Loucy (cell line): ENCODE measurements around the gene FURIN.
A peak's percentile ranks its signal among the peaks of the same experiment; 100 is the strongest.

Experiments used
- H2AFZ ChIP-seq: fragments of 200-600 bp; sonication (generic); 2 replicates; pipeline ENCODE4 v1.6.0; 2016; ENCODE audit warnings: antibody characterized with exemption, mild to moderate bottlenecking, low read length, moderate library complexity
- H3F3A ChIP-seq: fragments of 200-600 bp; 2 replicates; pipeline ENCODE4 v1.6.0; 2016; ENCODE audit warnings: antibody characterized with exemption, low read depth, mild to moderate bottlenecking
- H3K27me3 ChIP-seq: fragments of 200-600 bp; sonication (generic); 2 replicates; pipeline ENCODE4 v1.6.1; 2014; ENCODE audit warnings: low read length, mild to moderate bottlenecking; ENCODE audit not compliant: insufficient read depth, poor library complexity, severe bottlenecking
- H3K36me3 ChIP-seq: fragments of 200-600 bp; sonication (generic); 2 replicates; pipeline ENCODE4 v1.6.1; 2016; ENCODE audit warnings: low read length; ENCODE audit not compliant: insufficient read depth
- H3K4me1 ChIP-seq: fragments of 200-600 bp; sonication (generic); 2 replicates; pipeline ENCODE4 v1.5.1; 2014; ENCODE audit warnings: low read length, mild to moderate bottlenecking; ENCODE audit not compliant: insufficient read depth, poor library complexity, severe bottlenecking
- H3K4me2 ChIP-seq: fragments of 200-600 bp; sonication (generic); 2 replicates; pipeline ENCODE4 v1.6.0; 2014; ENCODE audit warnings: antibody characterized with exemption, low read length, low read depth, mild to moderate bottlenecking; ENCODE audit not compliant: poor library complexity, severe bottlenecking
- H3K4me3 ChIP-seq: fragments of 200-600 bp; sonication (generic); 2 replicates; pipeline ENCODE4 v1.5.1; 2014; ENCODE audit warnings: low read length, mild to moderate bottlenecking, mixed read lengths; ENCODE audit not compliant: poor library complexity, severe bottlenecking
- H3K79me2 ChIP-seq: fragments of 200-600 bp; sonication (generic); 2 replicates; pipeline ENCODE4 v1.6.1; 2014; ENCODE audit warnings: low read length; ENCODE audit not compliant: insufficient read depth
- H3K9ac ChIP-seq: fragments of 200-600 bp; sonication (generic); 2 replicates; pipeline ENCODE4 v1.6.0; 2014; ENCODE audit warnings: mild to moderate bottlenecking, low read depth, low read length, moderate library complexity; ENCODE audit not compliant: poor library complexity, severe bottlenecking
- H3K9me2 ChIP-seq: fragments of 200-600 bp; sonication (generic); replicated peaks from 2 replicates; pipeline ENCODE4 v1.6.1; 2016; ENCODE audit warnings: low read depth, low read length, mixed read lengths
- H3K9me3 ChIP-seq: fragments of 200-600 bp; sonication (generic); 2 replicates; pipeline ENCODE4 v1.6.1; 2014; ENCODE audit warnings: mild to moderate bottlenecking, antibody characterized with exemption, low read length, low read depth; ENCODE audit not compliant: insufficient read depth
- H4K20me1 ChIP-seq: fragments of 200-600 bp; sonication (generic); 2 replicates; pipeline ENCODE4 v1.6.0; 2014; ENCODE audit warnings: antibody characterized with exemption, low read length, mild to moderate bottlenecking; ENCODE audit not compliant: insufficient read depth, poor library complexity, severe bottlenecking
- EZH2phosphoT487 ChIP-seq: fragments of 200-600 bp; IDR thresholded peaks from 2 replicates; pipeline ENCODE4 v1.6.1; 2018; ENCODE audit warnings: antibody characterized with exemption, mild to moderate bottlenecking, moderate library complexity, borderline replicate concordance
- TF ChIP-seq, protein P1 (sequence below): fragments of 200-600 bp; sonication (generic); conservative IDR thresholded peaks from 2 replicates; pipeline ENCODE4 v1.5.1; 2014; ENCODE audit warnings: mild to moderate bottlenecking, antibody characterized with exemption, low read length

Gene FURIN

DNA sequence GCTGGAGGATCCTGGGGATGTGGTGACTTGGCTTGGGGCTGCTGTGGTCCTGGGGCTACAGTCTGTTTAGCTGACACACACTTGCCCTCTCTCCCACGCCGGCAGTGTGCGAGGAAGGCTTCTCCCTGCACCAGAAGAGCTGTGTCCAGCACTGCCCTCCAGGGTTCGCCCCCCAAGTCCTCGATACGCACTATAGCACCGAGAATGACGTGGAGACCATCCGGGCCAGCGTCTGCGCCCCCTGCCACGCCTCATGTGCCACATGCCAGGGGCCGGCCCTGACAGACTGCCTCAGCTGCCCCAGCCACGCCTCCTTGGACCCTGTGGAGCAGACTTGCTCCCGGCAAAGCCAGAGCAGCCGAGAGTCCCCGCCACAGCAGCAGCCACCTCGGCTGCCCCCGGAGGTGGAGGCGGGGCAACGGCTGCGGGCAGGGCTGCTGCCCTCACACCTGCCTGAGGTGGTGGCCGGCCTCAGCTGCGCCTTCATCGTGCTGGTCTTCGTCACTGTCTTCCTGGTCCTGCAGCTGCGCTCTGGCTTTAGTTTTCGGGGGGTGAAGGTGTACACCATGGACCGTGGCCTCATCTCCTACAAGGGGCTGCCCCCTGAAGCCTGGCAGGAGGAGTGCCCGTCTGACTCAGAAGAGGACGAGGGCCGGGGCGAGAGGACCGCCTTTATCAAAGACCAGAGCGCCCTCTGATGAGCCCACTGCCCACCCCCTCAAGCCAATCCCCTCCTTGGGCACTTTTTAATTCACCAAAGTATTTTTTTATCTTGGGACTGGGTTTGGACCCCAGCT lies 13.0 kb downstream of the FURIN start:
- Histone ChIP-seq H3K79me2 (peaks cover 34% of the 10 kb centered on the region), H3K27me3 (no peaks in the 10 kb centered on the region), H2AFZ (no peak overlapping the region), H3K4me3 (no peak overlapping the region), H3K4me1 (peaks cover 23% of the 10 kb centered on the region), H3K36me3 (peaks cover 50% of the 10 kb centered on the region; the same call in 1 of the 2 replicates), H4K20me1 (peaks cover 3% of the 10 kb centered on the region), H3K9ac (no peak overlapping the region), H3K4me2 (no peak overlapping the region), H3K9me2 (no peaks in the 10 kb centered on the region), H3F3A (no peaks in the 10 kb centered on the region), H3K9me3 (no peaks in the 10 kb centered on the region)
- TF ChIP-seq EZH2phosphoT487: no peak
- TF ChIP-seq, protein P1, sequence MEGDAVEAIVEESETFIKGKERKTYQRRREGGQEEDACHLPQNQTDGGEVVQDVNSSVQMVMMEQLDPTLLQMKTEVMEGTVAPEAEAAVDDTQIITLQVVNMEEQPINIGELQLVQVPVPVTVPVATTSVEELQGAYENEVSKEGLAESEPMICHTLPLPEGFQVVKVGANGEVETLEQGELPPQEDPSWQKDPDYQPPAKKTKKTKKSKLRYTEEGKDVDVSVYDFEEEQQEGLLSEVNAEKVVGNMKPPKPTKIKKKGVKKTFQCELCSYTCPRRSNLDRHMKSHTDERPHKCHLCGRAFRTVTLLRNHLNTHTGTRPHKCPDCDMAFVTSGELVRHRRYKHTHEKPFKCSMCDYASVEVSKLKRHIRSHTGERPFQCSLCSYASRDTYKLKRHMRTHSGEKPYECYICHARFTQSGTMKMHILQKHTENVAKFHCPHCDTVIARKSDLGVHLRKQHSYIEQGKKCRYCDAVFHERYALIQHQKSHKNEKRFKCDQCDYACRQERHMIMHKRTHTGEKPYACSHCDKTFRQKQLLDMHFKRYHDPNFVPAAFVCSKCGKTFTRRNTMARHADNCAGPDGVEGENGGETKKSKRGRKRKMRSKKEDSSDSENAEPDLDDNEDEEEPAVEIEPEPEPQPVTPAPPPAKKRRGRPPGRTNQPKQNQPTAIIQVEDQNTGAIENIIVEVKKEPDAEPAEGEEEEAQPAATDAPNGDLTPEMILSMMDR: no peak

DNA sequence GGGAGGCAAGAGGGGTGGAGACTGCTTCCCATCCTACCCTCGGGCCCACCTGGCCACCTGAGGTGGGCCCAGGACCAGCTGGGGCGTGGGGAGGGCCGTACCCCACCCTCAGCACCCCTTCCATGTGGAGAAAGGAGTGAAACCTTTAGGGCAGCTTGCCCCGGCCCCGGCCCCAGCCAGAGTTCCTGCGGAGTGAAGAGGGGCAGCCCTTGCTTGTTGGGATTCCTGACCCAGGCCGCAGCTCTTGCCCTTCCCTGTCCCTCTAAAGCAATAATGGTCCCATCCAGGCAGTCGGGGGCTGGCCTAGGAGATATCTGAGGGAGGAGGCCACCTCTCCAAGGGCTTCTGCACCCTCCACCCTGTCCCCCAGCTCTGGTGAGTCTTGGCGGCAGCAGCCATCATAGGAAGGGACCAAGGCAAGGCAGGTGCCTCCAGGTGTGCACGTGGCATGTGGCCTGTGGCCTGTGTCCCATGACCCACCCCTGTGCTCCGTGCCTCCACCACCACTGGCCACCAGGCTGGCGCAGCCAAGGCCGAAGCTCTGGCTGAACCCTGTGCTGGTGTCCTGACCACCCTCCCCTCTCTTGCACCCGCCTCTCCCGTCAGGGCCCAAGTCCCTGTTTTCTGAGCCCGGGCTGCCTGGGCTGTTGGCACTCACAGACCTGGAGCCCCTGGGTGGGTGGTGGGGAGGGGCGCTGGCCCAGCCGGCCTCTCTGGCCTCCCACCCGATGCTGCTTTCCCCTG lies 13.8 kb downstream of the FURIN start:
- Histone ChIP-seq H3K9me2 (no peaks in the 10 kb centered on the region), H3K36me3 (peaks cover 42% of the 10 kb centered on the region; the same call in 1 of the 2 replicates), H3K4me3 (no peak overlapping the region), H3K79me2 (peaks cover 41% of the 10 kb centered on the region), H3K4me1 (peaks cover 28% of the 10 kb centered on the region), H2AFZ (no peak overlapping the region), H3K27me3 (no peaks in the 10 kb centered on the region), H3K9me3 (no peaks in the 10 kb centered on the region), H4K20me1 (peaks cover 7% of the 10 kb centered on the region), H3F3A (no peaks in the 10 kb centered on the region), H3K9ac (no peak overlapping the region), H3K4me2 (no peak overlapping the region)
- TF ChIP-seq EZH2phosphoT487: no peak
- TF ChIP-seq, protein P1: no peak

DNA sequence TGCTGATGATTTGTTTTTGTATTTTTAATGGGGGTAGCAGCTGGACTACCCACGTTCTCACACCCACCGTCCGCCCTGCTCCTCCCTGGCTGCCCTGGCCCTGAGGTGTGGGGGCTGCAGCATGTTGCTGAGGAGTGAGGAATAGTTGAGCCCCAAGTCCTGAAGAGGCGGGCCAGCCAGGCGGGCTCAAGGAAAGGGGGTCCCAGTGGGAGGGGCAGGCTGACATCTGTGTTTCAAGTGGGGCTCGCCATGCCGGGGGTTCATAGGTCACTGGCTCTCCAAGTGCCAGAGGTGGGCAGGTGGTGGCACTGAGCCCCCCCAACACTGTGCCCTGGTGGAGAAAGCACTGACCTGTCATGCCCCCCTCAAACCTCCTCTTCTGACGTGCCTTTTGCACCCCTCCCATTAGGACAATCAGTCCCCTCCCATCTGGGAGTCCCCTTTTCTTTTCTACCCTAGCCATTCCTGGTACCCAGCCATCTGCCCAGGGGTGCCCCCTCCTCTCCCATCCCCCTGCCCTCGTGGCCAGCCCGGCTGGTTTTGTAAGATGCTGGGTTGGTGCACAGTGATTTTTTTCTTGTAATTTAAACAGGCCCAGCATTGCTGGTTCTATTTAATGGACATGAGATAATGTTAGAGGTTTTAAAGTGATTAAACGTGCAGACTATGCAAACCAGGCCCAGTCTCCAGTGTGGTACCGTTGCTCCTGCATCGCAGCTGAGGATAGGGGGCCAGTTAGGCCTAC lies 14.6 kb downstream of the FURIN start:
- Histone ChIP-seq H3K4me1 (peaks cover 28% of the 10 kb centered on the region), H3F3A (no peaks in the 10 kb centered on the region), H3K4me3 (peak overlapping the region; percentile 78), H3K79me2 (peaks cover 42% of the 10 kb centered on the region), H3K9me3 (no peaks in the 10 kb centered on the region), H3K9ac (peak overlapping the region; percentile 97), H3K4me2 (peak overlapping the region; percentile 77), H4K20me1 (peaks cover 7% of the 10 kb centered on the region), H3K27me3 (no peaks in the 10 kb centered on the region), H3K9me2 (no peaks in the 10 kb centered on the region), H3K36me3 (peaks cover 37% of the 10 kb centered on the region; the same call in 1 of the 2 replicates), H2AFZ (no peak overlapping the region)
- TF ChIP-seq, protein P1: no peak
- no peak for TF ChIP-seq EZH2phosphoT487
